Spleen (tissue), 11 donors: ENCODE data around the gene XRCC3. TPM values are rescaled to one million over a fixed set of nuclear protein-coding genes. Genes with fewer than 3 reads are reported as not detected.

ENCODE experiments used
- DNase-seq: peaks from one replicate; pipeline ENCODE4 v3.0.0-alpha.2; 2020
- H3K27ac ChIP-seq, 8 donors: fragments of 200-600 bp; sonication (generic) in 7 of 8; 1 replicate in 4 of 8; 2 replicates in 4 of 8; pipeline versions ENCODE4 v1.5.0 to v1.8.0; 2016 to 2021; ENCODE audit warnings: inconsistent platforms in 4 of 8, mild to moderate bottlenecking in 4 of 8, moderate library complexity in 1 of 8
- H3K27me3 ChIP-seq, 7 donors: fragments of 200-600 bp; sonication (generic) in 6 of 7; replicated peaks in 1 of 7; 1 replicate in 4 of 7; 2 replicates in 3 of 7; pipeline versions ENCODE4 v1.5.0 to v1.8.0; 2016 to 2021; ENCODE audit warnings: inconsistent platforms in 3 of 7, mild to moderate bottlenecking in 1 of 7
- H3K36me3 ChIP-seq, 6 donors: fragments of 200-600 bp; sonication (generic) in 5 of 6; 1 replicate in 4 of 6; 2 replicates in 2 of 6; pipeline versions ENCODE4 v1.5.0 to v1.8.0; 2016 to 2021; ENCODE audit warnings: inconsistent platforms in 2 of 6
- H3K4me1 ChIP-seq, 6 donors: fragments of 200-600 bp; sonication (generic) in 5 of 6; 1 replicate in 3 of 6; 2 replicates in 3 of 6; pipeline versions ENCODE4 v1.5.0 to v1.8.0; 2016 to 2021; ENCODE audit warnings: inconsistent platforms in 3 of 6
- H3K4me3 ChIP-seq, 8 donors: fragments of 200-600 bp; sonication (generic) in 7 of 8; 1 replicate in 4 of 8; 2 replicates in 4 of 8; pipeline versions ENCODE4 v1.5.0 to v1.8.0; 2016 to 2021; ENCODE audit warnings: inconsistent platforms in 4 of 8, mild to moderate bottlenecking in 4 of 8, moderate library complexity in 2 of 8
- H3K9me3 ChIP-seq, 8 donors: fragments of 200-600 bp; sonication (generic) in 7 of 8; 1 replicate in 4 of 8; 2 replicates in 4 of 8; pipeline versions ENCODE4 v1.5.0 to v1.8.0; 2016 to 2021; ENCODE audit warnings: inconsistent platforms in 4 of 8
- CTCF ChIP-seq, 11 experiments: fragments of 200-600 bp in 7 of 11; fragments of 450-650 bp in 4 of 11; sonication (generic) in 4 of 11; IDR thresholded peaks in 8 of 11; conservative IDR thresholded peaks in 3 of 11; 1 replicate in 7 of 11; 2 replicates in 4 of 11; pipeline versions ENCODE4 v1.4.0 to v1.8.0; 2016 to 2021; ENCODE audit warnings: antibody characterized with exemption in 11 of 11, inconsistent platforms in 4 of 11, mild to moderate bottlenecking in 1 of 11
- POLR2A ChIP-seq, 3 donors: fragments of 450-650 bp; IDR thresholded peaks; one replicate each; pipeline ENCODE4 v1.5.1; 2017; ENCODE audit warnings: antibody characterized with exemption in 3 of 3, mild to moderate bottlenecking in 1 of 3
- POLR2AphosphoS5 ChIP-seq, 3 donors: sonication (generic); formaldehyde crosslinking; IDR thresholded peaks; one replicate each; pipeline ENCODE4 v1.5.1; 2017; ENCODE audit warnings: antibody characterized with exemption in 3 of 3
- WGBS, 5 donors: extraction: QIAGEN DNeasy Blood & Tissue Kit in 3 of 5; methylation state at CpG; one replicate each; pipeline versions ENCODE4 v1.1.5 to v1.1.7; 2013 to 2018; 5-methylcytosine and 5-hydroxymethylcytosine counted together
- intact Hi-C: fragments of 100-400 bp; cut with DNase I; formaldehyde crosslinking; loops from one replicate; pipeline ENCODE4 v1.15.0; 2023; ENCODE audit warnings: low total_unique reads
- polyA plus RNA-seq, 3 donors: library from polyadenylated mRNA; stranded (reverse); fragments of 200-250 nt; gene quantifications; one replicate each; pipeline ENCODE4 v1.2.1, GENCODE V29; 2013
- total RNA-seq, 7 donors: library from RNA; depleted of rRNA in 3 of 7; stranded (reverse); fragments of >200 nt in 3 of 7; fragmentation: NEBNext Ultra II Directional in 4 of 7; extraction: Animal tissue kit (Norgen Biotek cat#: 25700) in 4 of 7; gene quantifications; one replicate each; pipeline versions ENCODE4 v1.1.0 to v1.2.1, GENCODE V29; 2016 to 2021
- donor health status: healthy with polysubstance abuse.
- donor health status: DM: no; HTN: no; CAD: no; lungs with moderate emphysema.
- donor health status: DM: no; HTN: no; CAD: no.
- donor health status: Bipolar disorder and iron deficiency.
- donor health status: healthy.
- donor health status: DM: no; HTN: no; CAD: no.
- donor health status: DM: yes; HTN: yes; CAD: no.

Gene XRCC3
- total and polyA plus RNA-seq, 10 donors: 5.9 to 20.4 (median 14.3) TPM

GRCh38 chr14:103731916-103732867 lies 16.9 kb upstream of the XRCC3 start:
- Histone ChIP-seq H3K27ac (peak overlapping the region in 1 of 8 donors; percentile 30), H3K4me3 (no peak overlapping the region), H3K9me3 (no peaks in the 10 kb centered on the region), H3K36me3 (peaks cover 0 to 99% (median 60%) of the 10 kb centered on the region in 6 donors), H3K27me3 (no peaks in the 10 kb centered on the region), H3K4me1 (peaks cover 0 to 41% (median 18%) of the 10 kb centered on the region in 6 donors)
- 92 to 96% (median 93%) methylated on average over 13 to 24 of the region's 24 CpGs for WGBS, 5 donors
- DNase-seq: peak; percentile 71
- TF ChIP-seq CTCF (IDR thresholded peaks at IDR 0.05 in 8 of 11, conservative IDR thresholded peaks at IDR 0.05 in 3 of 11): no peak
- peak; percentile 10 to 36 (median 26) for TF ChIP-seq POLR2AphosphoS5 (IDR thresholded peaks at IDR 0.05)
- TF ChIP-seq POLR2A (IDR thresholded peaks at IDR 0.05): no peak
- intact Hi-C loops: no loop called here

- TF ChIP-seq CTCF (IDR thresholded peaks at IDR 0.05 in 8 of 11, conservative IDR thresholded peaks at IDR 0.05 in 3 of 11): no peak
- no peak for TF ChIP-seq POLR2AphosphoS5 (IDR thresholded peaks at IDR 0.05)
- TF ChIP-seq POLR2A (IDR thresholded peaks at IDR 0.05): no peak
- peak; percentile 67 for DNase-seq
- Histone ChIP-seq H3K4me3 (no peak overlapping the region), H3K27ac (no peak overlapping the region), H3K4me1 (peaks cover 0 to 41% (median 18%) of the 10 kb centered on the region in 6 donors), H3K9me3 (no peaks in the 10 kb centered on the region), H3K36me3 (peaks cover 0 to 98% (median 57%) of the 10 kb centered on the region in 6 donors), H3K27me3 (no peaks in the 10 kb centered on the region)
- 93 to 96% (median 95%) methylated on average over 14 to 15 of the region's 15 CpGs for WGBS, 5 donors
- intact Hi-C loops: no loop called here
Measured at GRCh38 chr14:103731481-103731880, 16.2 kb upstream of the XRCC3 start.

- peak overlapping the region in 5 of 8 donors; percentile 14 to 69 (median 46) for H3K27ac ChIP-seq
- intact Hi-C loops: no loop called here
- no peaks in the 10 kb centered on the region for H3K9me3 ChIP-seq
- no peaks in the 10 kb centered on the region for H3K27me3 ChIP-seq
- H3K4me3 ChIP-seq: no peak overlapping the region
- peak in 4 of 11 experiments; percentile 16 to 24 (median 20) for TF ChIP-seq CTCF (IDR thresholded peaks at IDR 0.05 in 8 of 11, conservative IDR thresholded peaks at IDR 0.05 in 3 of 11)
- no peak for TF ChIP-seq POLR2A (IDR thresholded peaks at IDR 0.05)
- peak; percentile 79 to 83 (median 80) for TF ChIP-seq POLR2AphosphoS5 (IDR thresholded peaks at IDR 0.05)
- WGBS, 5 donors: 60 to 76% (median 64%) methylated on average over 13 to 15 of the region's 15 CpGs
- peaks cover 0 to 41% (median 17%) of the 10 kb centered on the region in 6 donors for H3K4me1 ChIP-seq
- peak; percentile 82 for DNase-seq
- peaks cover 0 to 98% (median 52%) of the 10 kb centered on the region in 6 donors for H3K36me3 ChIP-seq
Measured at GRCh38 chr14:103730490-103731035, 15.3 kb upstream of the XRCC3 start.
